Fibroblast of peridontal ligament (primary cell): ENCODE measurements around the gene KIF11.

Experiments used
- DNase-seq: peaks from one replicate; pipeline ENCODE4 v3.0.0-alpha.2; 2010; ENCODE audit errors: extremely low read depth

KIF11 gene

DNA sequence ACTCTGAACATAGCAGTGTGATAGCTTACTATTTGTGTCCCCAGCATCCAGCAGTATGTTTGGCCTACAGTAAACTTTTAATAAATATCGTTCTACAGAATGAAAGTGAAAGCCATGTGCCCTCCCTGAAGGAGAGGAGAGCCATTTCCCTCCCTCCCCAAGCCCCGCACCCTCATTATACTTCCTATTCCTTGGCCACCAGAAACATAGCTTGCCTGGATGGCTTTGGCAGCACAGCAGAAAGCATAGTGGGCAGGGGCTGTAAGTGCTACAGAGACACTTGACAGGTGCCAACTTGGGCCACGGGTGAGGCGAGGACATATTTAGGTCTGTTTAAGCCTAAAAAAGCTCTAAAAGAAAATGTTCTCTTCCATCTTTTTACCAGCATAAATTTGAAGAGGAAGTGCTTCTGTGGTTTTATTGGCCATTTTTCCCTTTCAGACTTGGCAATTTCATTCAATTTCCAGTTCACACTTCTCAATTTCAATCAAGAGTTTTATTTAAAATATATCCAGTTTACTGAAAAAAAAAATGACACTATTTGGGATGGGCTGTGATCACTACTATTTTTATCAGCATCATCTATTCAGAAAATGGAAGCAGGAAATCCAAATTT lies 109.5 kb downstream of the KIF11 start:
- DNase-seq, result no peak
